Stimulated activated CD4-positive, alpha-beta T cell treated with anti-CD3 and anti-CD28 coated beads, Interleukin-4, amount 100 ng/mL, for 24 hours (primary cell): ENCODE data around the gene ASB15.

Experiments used
- DNase-seq: peaks from one replicate; pipeline ENCODE4 v3.0.0-alpha.2; 2020

ASB15 gene

DNA sequence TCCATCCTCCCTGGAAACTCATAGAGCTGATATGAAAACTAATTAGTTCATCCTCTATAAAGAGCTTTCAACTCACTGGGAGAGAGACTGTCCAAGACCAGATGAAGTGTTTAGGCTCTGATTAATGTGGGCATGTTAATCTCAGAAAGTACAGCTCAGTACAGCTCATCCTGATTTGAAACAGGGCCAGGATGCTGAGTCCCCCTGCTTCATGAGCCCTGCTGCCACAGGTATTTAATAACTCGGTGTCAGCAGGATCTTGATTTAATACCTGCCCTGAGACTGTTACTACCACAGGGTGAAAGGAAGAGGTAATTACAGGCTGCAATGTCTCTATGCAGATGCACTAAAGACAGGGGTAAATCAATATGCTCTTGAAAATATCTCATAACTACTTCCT, 64.9 kb downstream of the ASB15 start:
- DNase-seq, result no peak

GRCh38 chr7:123669485-123669884, 67.9 kb downstream of the ASB15 start:
- DNase-seq, result no peak

DNA sequence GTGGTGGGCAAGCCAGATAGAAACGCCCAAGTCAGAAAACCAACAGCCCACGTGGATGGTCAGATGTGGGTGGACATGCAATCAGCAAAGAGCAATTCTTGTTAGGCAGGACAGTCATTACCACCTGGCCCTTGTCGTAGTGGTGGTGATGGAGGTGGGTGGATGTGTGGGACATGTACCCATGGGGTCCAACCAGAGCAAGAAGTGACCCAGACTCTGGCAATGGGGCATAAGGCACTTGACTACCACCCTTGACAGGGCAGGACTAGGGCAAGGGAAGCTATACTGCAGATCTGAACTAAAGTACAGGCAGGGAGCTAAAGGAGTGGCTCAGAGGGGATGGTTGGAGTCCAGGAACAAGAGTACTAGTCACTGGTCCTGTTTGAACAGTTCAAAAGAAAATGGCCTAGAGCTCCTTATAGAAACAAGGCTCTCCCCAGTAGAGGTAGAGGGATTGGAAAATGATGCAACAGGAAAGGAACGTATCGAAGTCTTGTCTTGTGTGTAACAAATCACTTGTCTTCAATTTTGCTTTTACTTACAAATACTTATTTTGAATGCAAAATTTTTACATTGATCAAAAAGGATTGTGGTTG, 71.6 kb downstream of the ASB15 start:
- no peak for DNase-seq

DNA sequence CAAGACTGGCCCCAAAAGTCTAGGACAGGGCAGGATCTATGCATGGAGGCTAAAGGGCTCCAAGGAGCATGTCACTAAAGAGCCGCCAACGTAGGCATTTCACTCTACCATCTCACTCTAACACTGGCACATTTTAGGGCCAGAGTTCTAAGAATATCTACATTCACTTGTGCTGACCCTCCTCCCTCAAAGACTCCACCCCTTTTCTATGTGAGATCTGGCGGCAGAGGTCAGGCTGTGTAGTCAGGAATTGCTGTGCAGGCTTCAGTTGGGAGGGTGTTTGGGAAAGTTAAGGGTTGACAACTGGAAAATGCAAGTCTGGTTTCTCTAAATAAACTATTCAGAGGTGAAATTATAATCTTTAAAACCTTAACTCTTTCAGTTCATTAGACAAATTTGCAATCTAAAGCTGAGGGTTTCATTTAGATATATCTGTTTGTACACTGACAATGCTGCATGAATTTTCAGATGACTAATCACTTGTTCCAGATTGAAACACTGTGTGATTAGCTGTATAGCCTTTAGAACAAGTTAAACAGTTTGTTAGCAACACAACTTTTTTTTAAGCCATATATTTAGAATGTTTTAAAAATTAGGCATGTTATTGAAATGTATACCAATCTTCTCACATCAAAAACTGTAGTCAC, 72.3 kb downstream of the ASB15 start:
- no peak for DNase-seq

DNA sequence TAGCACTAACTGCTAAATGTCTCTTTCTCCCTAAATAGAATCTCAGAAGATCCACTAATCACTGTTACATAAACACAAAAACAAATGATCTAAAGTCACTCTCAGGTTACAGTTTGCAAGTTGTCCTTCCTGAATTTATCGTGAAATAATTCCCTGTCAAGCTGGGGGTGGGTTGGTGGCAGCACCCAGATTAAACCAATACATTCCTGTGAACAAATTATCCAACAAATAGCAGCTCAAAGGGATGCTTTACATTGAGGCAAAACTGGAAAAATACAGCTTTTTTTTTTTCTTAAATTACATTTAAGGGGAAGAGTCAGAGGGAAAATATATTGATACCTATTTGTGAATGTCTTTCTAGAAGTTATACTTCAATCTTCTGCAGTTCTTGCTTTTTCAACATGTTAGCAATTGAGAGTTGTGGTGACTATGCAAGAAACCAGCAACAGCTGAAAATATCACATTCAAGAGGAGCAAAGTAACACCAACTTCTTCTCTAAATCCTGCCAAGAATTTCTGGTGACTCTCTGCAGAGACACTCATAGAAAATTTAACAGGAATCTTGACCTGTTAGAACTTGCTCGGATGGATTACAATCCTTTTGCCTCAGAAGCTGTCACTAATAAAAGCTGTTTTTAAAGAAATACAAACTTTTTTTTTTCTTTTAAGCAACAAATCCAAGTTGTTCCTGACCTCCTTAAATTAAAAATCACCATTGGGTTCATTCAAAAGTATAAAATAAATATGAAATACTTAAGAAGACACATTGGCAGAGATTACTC, 73.0 kb downstream of the ASB15 start:
- no peak for DNase-seq

- DNase-seq, result no peak
Observed at GRCh38 chr7:123675181-123675473, 73.5 kb downstream of the ASB15 start.

GRCh38 chr7:123677061-123677715, 75.6 kb downstream of the ASB15 start:
- DNase-seq, result no peak

DNA sequence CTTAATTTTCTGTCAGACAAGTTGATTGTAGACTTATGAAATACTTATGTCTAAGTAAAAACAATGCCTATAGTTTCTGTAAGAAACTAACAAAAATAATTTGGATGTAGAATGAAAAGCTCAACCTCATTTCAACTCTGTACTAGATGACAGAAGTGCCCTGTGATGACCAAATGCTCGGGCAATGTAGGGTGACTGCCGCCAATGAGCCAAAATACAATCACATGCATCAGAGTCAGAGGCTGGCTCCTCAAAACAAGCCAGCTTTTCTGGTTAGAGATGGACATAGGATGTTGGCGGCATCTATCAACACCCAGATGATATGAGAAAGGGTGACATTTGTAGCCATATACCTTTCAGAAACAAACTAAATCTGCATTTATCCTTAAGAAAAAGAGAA, 78.0 kb downstream of the ASB15 start:
- DNase-seq, result no peak

- no peak for DNase-seq
Observed at GRCh38 chr7:123680580-123680979, 79.0 kb downstream of the ASB15 start.

DNA sequence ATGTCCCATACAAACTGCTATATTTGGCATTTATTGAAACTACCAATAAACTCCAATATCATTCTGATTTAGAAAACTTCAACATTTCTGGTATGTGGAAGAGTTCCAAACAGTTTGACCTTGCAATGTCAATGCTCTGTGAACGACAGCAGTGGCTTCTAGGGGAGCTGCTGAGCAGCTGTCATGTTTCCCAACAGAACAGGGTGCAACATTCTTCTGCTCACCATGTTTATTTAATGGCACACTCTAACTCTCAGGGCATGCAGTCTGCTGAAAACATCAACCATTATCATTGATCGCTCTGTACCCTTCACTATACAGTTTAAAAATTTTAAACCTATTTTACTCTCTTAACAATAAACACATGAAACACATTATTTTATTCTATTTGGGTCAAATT, 79.9 kb downstream of the ASB15 start:
- no peak for DNase-seq

DNA sequence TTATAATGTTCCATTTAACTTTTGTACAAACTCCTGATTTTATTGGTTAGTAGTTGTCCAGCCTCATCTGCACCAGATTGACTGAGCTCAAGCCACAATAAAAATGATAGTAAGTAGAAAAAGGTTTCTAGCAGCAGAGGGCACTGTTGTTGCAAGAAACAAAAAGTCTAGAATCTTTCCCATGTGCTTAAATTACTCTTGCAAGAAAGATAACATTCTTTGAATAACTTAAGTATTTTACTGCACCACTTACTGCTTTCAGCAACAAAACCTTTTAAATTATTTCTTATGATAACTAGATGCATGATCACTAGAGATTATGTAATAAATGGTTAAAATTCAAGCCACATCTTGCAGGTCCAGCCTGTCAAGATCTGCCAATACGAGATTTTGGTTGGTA, 81.1 kb downstream of the ASB15 start:
- DNase-seq, result no peak

DNA sequence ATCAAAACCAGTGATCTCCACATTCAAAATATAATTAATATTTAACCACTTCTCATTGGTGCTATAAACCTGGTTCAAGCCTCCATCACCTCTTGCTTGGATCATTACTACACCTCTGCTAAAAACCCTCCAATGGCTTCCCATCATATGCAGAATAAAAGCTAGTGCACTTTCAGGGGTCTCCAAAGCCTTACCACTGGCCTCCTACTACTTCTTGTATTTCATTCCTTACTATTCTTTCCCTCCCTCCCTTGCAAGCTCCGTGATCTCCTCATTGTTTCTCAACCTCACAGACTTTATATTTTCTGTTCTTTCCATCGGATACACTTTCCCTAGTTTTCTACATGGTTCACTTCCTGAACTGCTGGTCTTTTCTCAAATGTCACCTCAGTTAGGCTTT, 85.5 kb downstream of the ASB15 start:
- no peak for DNase-seq

DNA sequence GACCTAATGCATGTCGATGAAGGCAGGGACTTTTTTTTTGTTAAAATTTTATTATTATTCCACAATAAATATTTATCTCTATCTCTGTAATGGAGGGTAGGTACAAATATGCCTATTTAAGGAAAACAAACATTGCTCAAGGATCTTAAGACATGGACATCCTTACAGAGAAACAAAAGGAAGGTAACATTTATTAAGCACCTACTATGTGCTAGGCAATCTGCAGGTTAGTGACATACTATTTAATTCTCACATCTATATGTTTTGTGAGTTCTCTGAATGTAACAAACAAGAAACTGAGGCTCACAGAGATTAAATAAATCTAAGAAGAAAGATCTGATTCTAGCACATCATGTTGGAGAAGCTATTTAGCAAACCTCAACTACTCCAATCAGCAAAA, 86.1 kb downstream of the ASB15 start:
- DNase-seq, result no peak
